ENCODE measurements around the gene SLC6A8.
A peak's percentile ranks its signal among the peaks of the same experiment; 100 is the strongest.

Gene SLC6A8

GRCh38 chrX:153648358-153649177, 39.2 kb upstream of the SLC6A8 start:
- DNase-seq (ENCODE audit: low read depth in 2 of 2) = no peak

GRCh38 chrX:153649178-153649914, 38.4 kb upstream of the SLC6A8 start:
- no peak for DNase-seq (ENCODE audit: low read depth in 2 of 2)

DNA sequence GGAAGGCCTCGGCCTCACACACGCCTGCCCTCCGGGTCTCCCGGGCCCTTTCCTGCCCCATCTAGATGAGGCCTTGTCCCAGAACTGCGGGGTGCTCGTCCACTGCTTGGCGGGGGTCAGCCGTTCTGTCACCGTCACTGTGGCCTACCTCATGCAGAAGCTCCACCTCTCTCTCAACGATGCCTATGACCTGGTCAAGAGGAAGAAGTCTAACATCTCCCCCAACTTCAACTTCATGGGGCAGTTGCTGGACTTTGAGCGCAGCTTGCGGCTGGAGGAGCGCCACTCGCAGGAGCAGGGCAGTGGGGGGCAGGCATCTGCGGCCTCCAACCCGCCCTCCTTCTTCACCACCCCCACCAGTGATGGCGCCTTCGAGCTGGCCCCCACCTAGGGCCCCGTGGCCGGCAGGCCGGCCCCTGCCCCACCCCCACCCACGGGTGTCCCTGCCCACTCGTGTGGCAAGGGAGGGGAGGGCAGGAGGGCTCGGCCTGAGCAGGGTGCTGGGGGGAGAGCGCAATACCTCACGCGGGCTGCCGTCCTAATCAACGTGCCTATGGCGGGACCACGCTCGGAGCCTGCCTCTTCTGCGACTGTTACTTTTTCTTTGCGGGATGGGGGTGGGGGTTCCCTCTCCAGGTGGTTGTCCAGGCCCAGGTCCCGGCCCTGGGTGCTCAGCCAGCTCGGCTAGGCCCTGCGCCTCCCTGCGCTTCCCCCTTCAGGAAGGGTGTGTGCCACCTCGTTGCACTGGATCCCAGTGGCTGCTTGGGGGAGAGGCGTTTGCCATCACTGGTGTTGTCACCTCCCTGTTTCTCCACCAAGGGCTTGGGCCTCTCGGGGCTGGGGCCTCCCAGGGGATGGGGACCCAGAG, 37.6 kb upstream of the SLC6A8 start:
- no peak for DNase-seq (ENCODE audit: low read depth in 2 of 2)

DNA sequence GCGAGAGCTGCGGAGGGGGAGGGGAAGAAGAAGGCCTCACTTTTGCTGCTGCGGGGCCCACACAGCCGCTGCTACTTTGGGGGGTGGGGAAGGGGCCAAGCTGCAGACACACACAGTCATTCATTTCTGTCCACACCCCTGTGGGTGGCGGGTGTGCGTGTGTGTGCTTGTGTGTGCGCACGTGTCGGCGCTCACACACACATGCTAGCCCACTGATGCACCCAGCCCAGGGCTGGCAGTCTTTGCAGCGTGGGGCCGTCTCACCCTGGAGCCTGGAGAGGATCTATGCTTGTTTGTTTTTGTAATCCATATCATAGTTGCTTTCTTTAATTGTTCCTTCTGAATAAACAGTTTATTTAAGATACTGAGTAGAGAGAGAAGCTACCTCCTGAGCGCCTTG, 36.8 kb upstream of the SLC6A8 start:
- no peak for DNase-seq (ENCODE audit: low read depth in 2 of 2)

DNA sequence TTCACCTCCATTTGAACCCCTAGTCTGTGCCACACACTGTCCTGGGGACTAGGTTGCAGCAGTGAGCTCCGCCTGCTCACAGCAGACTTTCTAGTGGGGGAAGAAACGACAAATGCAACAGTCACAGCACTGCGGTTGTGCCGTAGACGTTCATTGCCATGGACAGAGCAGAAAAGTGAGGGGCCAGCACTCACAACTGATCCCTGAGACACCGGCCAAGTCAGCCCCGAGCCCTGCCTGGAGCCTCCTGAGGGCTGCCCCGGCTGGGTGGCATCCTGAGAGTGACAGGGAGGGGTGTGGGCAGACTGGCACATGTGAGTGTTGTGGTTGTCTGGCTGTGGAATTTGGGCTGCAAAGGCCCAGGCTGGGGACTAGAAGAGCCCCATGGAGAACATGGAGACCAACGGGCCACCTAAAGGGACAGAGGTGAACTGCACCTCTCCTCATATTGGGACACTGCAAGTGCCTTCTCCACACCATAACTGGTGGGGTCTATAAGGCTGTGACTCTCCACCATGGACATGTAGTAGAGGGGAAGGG, 36.1 kb upstream of the SLC6A8 start:
- DNase-seq (ENCODE audit: low read depth in 2 of 2) = no peak

- no peak for DNase-seq (ENCODE audit: low read depth in 2 of 2)
Observed at GRCh38 chrX:153653556-153653955, 34.2 kb upstream of the SLC6A8 start.

DNA sequence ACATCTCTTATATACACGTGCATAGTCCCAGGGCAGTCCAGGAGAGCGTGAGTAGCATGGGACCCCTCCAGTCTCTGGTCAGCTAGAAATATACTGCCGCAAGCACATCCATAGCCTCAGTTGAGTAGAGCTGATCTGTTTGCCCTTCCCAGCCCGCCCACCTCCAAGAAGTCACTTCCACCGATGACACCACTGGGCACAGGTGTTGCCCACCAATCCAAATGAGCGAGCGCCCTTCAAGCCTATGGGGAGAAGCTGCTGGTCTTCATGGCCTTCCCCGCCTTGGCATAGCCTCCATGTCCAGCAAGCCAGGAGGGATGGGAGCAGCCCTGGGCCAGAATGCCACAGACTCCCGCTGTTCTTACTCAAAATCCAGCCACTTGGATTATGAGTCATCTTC, 30.6 kb upstream of the SLC6A8 start:
- no peak for DNase-seq (ENCODE audit: low read depth in 2 of 2)

GRCh38 chrX:153659268-153659667, 28.5 kb upstream of the SLC6A8 start:
- DNase-seq (ENCODE audit: low read depth in 2 of 2) = no peak

DNA sequence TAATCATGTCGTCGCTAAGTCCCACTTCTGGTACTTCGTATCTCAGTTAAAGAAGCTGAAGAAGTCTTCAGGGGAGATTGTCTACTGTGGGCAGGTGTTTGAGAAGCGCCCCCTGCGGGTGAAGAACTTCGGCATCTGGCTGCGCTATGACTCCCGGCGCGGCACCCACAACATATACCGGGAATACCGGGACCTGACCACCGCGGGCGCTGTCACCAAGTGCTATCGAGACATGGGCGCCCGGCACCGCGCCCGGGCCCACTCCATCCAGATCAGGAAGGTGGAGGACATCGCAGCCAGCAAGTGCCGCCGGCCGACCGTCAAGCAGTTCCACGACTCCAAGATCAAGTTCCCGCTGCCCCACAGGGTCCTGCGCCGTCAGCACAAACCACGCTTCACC, 25.5 kb upstream of the SLC6A8 start:
- DNase-seq (ENCODE audit: low read depth in 2 of 2) = no peak

DNA sequence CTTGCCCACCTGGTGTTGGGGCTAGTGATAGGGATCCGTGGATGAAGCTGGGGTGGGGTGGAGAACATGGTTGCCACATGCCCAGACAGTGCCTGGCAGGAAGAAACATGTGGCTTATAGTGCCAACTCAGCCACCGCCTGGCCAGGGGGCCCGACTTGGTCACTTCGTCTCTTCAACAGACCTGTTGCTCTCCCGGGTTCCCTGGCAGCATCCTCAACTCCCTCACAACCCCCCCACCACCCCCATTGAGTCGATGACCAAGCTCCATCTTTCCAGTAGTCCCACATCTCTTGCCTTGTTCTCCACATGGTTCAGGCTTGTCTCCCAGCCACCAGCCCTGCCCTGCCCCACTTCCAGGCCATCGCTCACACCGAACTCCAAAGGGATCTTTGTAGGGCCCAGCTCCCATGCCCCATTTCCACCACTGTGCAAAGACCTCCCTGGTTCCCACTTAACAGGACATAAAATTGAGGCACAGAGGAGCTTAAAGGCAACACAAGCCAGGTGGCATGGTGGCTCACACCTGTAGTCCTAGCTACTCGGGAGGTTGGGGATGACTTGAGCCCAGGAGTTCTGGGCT, 21.9 kb upstream of the SLC6A8 start:
- DNase-seq (ENCODE audit: low read depth in 2 of 2) = no peak

- DNase-seq (ENCODE audit: low read depth in 2 of 2) = no peak
Observed at GRCh38 chrX:153667281-153667955, 20.3 kb upstream of the SLC6A8 start.

GRCh38 chrX:153667956-153668396, 19.8 kb upstream of the SLC6A8 start:
- DNase-seq (ENCODE audit: low read depth in 2 of 2) = peak; percentile 20 to 25

GRCh38 chrX:153668423-153669173, 19.1 kb upstream of the SLC6A8 start:
- no peak for DNase-seq (ENCODE audit: low read depth in 2 of 2)

DNA sequence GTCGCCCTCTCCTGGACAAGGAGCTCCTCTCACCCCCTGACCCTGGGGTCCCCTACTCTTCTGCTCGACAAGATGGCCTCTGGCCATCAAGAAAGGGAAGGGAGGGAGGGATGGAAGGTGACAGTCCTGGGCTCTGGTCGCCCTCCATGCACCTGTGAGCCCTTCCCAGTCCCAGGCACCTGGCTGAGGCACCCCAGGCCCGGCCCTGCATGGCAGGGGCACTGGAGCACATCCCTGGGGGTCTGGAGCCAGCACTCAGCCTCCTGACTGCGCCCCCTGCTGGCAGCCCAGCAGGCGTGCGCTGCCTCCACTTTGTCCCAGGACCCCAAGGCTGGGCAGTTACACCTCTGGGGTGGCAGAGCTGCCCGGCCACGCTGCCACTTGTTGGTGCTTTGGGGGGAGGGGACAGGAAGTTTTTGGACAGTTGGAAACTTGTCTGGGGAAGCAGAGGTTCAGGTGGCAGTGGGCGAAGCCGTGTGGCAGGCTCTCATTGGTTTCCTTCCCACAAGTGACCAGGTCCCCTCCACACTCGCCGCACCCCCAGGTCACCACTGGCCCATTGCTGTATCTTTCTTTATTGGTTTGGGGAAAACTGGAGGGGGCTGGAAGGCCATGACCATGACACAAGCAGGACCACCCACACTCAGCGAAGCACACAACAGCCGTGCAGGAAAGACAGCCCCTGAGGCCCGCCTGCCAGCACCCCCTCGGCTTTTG, 18.4 kb upstream of the SLC6A8 start:
- no peak for DNase-seq (ENCODE audit: low read depth in 2 of 2)

DNA sequence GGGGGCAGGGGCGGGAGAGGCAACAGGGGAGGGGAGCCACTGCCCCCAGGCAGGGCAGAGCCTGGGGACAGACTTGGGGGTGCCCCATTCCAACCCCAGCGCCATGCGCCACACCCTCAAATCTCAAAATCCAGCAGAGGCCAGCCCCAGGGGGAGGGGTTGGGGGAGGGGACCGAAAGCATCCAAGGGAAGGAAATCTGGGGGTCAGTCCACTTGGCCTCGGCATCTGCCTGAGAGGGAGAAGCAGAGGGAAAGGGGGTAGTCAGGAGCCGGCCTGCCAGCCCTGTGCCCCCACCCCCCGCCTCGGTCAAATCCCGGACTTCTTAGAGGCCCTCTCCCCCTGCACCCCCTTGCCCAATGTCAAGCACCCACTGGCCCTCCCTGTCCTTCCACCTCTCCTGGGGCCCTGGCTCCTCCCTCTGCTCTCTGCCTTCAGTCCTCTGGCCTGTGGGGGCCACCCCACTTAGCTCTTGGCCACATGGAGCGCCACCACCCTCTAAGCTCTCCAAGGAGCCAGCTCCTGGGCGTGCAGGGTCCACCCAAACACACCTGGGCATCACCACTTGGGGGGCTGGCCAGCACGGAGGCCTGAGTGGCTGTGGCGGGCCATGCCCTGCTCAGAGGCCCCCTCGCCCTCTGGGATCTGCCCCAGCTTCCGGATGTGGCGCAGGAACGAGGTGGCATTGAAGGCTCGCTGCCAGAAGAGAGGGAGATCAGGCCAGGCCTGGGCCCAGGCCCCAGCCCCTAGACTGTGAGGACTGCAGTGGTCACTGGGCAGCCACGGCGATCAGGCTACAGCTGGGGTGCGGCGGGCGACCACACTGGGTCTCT, 17.6 kb upstream of the SLC6A8 start:
- DNase-seq (ENCODE audit: low read depth in 2 of 2) = no peak

- no peak for DNase-seq (ENCODE audit: low read depth in 2 of 2)
Observed at GRCh38 chrX:153670748-153671588, 16.8 kb upstream of the SLC6A8 start.

GRCh38 chrX:153671589-153672530, 15.9 kb upstream of the SLC6A8 start:
- DNase-seq (ENCODE audit: low read depth in 2 of 2) = no peak
